Suprapubic skin (tissue), 4 donors: ENCODE results near the gene CILP2. TPM values are rescaled to one million over a fixed set of nuclear protein-coding genes. Genes with fewer than 3 reads are reported as not detected.

ENCODE experiments used
- DNase-seq, 2 donors: peaks; one replicate each; pipeline ENCODE4 v3.0.0-alpha.2; 2019; ENCODE audit warnings: low spot score in 2 of 2
- H3K27ac ChIP-seq: fragments of 200-600 bp; sonication (generic); one replicate; pipeline ENCODE4 v1.5.1; 2019
- H3K27me3 ChIP-seq: fragments of 200-600 bp; sonication (generic); one replicate; pipeline ENCODE4 v1.5.1; 2019
- H3K36me3 ChIP-seq: fragments of 200-600 bp; sonication (generic); one replicate; pipeline ENCODE4 v1.5.1; 2019
- H3K4me1 ChIP-seq: fragments of 200-600 bp; sonication (generic); one replicate; pipeline ENCODE4 v1.5.1; 2019
- H3K4me3 ChIP-seq: fragments of 200-600 bp; sonication (generic); one replicate; pipeline ENCODE4 v1.5.1; 2019; ENCODE audit warnings: mild to moderate bottlenecking
- H3K9me3 ChIP-seq: fragments of 200-600 bp; sonication (generic); one replicate; pipeline ENCODE4 v1.5.1; 2019
- EP300 ChIP-seq: sonication (generic); formaldehyde crosslinking; IDR thresholded peaks from one replicate; pipeline ENCODE4 v1.6.1; 2017; ENCODE audit warnings: antibody characterized with exemption
- POLR2A ChIP-seq, 2 donors: fragments of 450-650 bp; IDR thresholded peaks; one replicate each; pipeline ENCODE4 v1.6.1; 2017; ENCODE audit warnings: antibody characterized with exemption in 2 of 2, mild to moderate bottlenecking in 2 of 2, moderate library complexity in 2 of 2
- POLR2AphosphoS5 ChIP-seq, 3 donors: sonication (generic); formaldehyde crosslinking; IDR thresholded peaks; one replicate each; pipeline ENCODE4 v1.6.1; 2017; ENCODE audit warnings: antibody characterized with exemption in 3 of 3
- WGBS: methylation state at CpG from one replicate; pipeline ENCODE4 v1.1.5; 2018; 5-methylcytosine and 5-hydroxymethylcytosine counted together
- total RNA-seq, 4 donors: library from RNA; depleted of rRNA; stranded (reverse); fragments of >200 nt; gene quantifications; one replicate each; pipeline ENCODE4 v1.1.0, GENCODE V29; 2016
- TF ChIP-seq, protein P1 (sequence below), 2 donors: fragments of 200-600 bp in 1 of 2; fragments of 450-650 bp in 1 of 2; sonication (generic) in 1 of 2; IDR thresholded peaks; one replicate each; pipeline ENCODE4 v1.5.1; 2016 to 2019; ENCODE audit warnings: antibody characterized with exemption in 2 of 2, mild to moderate bottlenecking in 1 of 2, moderate library complexity in 1 of 2

Gene CILP2
- total RNA-seq, 4 donors from 2014 or later = 0.15 to 0.44 (median 0.21) TPM

DNA sequence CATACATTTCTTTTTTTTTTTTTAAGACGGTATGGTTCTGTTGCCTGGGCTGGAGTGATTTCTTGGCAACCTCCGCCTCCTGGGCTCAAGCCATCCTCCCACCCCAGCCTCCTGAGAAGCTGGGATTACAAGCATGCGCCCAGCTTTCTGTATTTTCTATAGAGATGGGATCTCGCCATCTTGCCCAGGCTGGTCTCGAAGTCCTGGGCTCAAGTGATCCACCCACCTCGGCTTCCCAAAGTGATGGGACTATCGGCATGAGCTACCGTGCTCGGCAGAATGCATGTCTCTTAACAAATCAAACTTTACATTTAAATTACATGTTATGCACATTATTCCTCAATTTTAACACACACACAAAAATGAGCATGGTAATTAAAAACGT, 20.8 kb upstream of the CILP2 start:
- no peak for TF ChIP-seq POLR2A (IDR thresholded peaks at IDR 0.05)
- no peak for TF ChIP-seq POLR2AphosphoS5 (IDR thresholded peaks at IDR 0.05)
- no peak for TF ChIP-seq EP300
- TF ChIP-seq, protein P1, sequence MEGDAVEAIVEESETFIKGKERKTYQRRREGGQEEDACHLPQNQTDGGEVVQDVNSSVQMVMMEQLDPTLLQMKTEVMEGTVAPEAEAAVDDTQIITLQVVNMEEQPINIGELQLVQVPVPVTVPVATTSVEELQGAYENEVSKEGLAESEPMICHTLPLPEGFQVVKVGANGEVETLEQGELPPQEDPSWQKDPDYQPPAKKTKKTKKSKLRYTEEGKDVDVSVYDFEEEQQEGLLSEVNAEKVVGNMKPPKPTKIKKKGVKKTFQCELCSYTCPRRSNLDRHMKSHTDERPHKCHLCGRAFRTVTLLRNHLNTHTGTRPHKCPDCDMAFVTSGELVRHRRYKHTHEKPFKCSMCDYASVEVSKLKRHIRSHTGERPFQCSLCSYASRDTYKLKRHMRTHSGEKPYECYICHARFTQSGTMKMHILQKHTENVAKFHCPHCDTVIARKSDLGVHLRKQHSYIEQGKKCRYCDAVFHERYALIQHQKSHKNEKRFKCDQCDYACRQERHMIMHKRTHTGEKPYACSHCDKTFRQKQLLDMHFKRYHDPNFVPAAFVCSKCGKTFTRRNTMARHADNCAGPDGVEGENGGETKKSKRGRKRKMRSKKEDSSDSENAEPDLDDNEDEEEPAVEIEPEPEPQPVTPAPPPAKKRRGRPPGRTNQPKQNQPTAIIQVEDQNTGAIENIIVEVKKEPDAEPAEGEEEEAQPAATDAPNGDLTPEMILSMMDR (IDR thresholded peaks at IDR 0.05) = no peak
- Histone ChIP-seq H3K4me3 (peak overlapping the region; percentile 75), H3K36me3 (peaks cover 10% of the 10 kb centered on the region), H3K9me3 (no peaks in the 10 kb centered on the region), H3K27me3 (no peaks in the 10 kb centered on the region), H3K27ac (no peak overlapping the region), H3K4me1 (peaks cover 34% of the 10 kb centered on the region)
- no peak for DNase-seq
- WGBS = 82% methylated on average over 10 of the region's 10 CpGs

DNA sequence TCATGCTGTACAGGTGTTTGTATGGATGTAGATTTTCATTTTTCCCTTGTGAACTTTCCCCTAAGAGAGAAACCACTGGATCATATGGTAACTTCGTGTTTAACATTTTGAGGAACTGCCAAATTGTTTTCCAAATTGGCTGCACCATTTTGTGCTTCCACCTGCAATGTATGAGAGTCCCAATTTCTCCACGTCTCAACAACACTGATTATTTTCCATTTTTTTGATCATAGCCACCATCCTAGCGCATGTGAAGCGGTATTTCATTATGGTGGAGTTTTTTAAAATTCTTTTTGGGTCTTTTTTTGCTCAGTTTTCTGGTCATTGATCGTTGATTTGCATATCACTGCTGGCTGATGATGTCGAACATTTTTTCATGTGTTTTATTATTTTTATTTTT, 17.1 kb upstream of the CILP2 start:
- Histone ChIP-seq H3K4me1 (peaks cover 19% of the 10 kb centered on the region), H3K9me3 (no peaks in the 10 kb centered on the region), H3K27me3 (no peaks in the 10 kb centered on the region), H3K27ac (no peak overlapping the region), H3K4me3 (no peak overlapping the region), H3K36me3 (peaks cover 22% of the 10 kb centered on the region)
- no peak for DNase-seq
- 81% methylated on average over 6 of the region's 6 CpGs for WGBS
- TF ChIP-seq, protein P1 (IDR thresholded peaks at IDR 0.05) = no peak

DNA sequence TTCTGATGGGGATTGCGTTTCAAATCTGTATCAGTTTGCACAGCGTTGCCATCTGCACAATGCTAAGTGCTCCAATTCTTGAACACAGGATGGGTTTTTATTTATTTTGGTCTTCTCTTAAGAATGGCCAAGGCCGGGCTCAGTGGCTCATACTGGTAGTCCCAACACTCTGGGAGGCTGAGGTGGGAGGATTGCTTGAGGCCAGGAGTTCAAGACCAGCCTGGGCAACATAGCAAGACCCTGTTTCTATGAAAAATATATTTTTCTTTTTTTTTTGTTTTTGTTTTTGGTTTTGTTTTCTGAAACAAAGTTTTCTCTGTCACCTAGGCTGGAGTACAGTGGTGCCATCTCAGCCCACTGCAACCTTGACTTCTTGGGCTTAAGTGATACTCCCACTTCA, 14.9 kb upstream of the CILP2 start:
- no peaks in the 10 kb centered on the region for H3K27me3 ChIP-seq
- DNase-seq = no peak
- WGBS = 87% methylated on average over 3 of the region's 3 CpGs
- H3K36me3 ChIP-seq = peaks cover 44% of the 10 kb centered on the region
- TF ChIP-seq EP300 (no peak), POLR2A (IDR thresholded peaks at IDR 0.05) (no peak), POLR2AphosphoS5 (IDR thresholded peaks at IDR 0.05) (no peak)
- TF ChIP-seq, protein P1 (IDR thresholded peaks at IDR 0.05) = no peak
- H3K4me3 ChIP-seq = no peak overlapping the region
- no peaks in the 10 kb centered on the region for H3K9me3 ChIP-seq
- H3K4me1 ChIP-seq = peaks cover 2% of the 10 kb centered on the region
- no peak overlapping the region for H3K27ac ChIP-seq

DNA sequence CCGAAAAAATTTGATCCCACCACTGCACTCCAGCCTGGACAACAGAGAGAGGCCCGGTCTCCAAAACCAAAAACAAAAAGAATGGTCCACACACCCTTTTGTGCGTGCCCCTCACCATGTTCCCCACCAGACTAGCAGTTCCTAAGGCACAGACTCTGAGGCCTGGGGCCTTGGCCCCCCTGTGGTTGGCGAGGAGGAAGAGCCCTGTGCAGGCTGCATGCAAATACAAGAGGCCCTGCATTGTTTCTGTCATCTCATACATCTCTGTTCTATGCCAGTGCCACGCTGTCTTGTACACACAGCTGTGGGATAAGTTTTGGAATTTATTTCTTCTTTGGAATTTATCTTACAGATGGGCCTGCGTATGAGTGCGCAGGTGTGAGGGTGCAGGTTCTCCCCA, 14.0 kb upstream of the CILP2 start:
- Histone ChIP-seq H3K9me3 (no peaks in the 10 kb centered on the region), H3K4me3 (no peak overlapping the region), H3K36me3 (peaks cover 51% of the 10 kb centered on the region), H3K4me1 (no peaks in the 10 kb centered on the region), H3K27me3 (no peaks in the 10 kb centered on the region), H3K27ac (no peak overlapping the region)
- DNase-seq = no peak
- WGBS = 86% methylated on average over 7 of the region's 7 CpGs
- TF ChIP-seq EP300 (no peak), POLR2AphosphoS5 (IDR thresholded peaks at IDR 0.05) (no peak), POLR2A (IDR thresholded peaks at IDR 0.05) (no peak)
- TF ChIP-seq, protein P1 (IDR thresholded peaks at IDR 0.05) = no peak

DNA sequence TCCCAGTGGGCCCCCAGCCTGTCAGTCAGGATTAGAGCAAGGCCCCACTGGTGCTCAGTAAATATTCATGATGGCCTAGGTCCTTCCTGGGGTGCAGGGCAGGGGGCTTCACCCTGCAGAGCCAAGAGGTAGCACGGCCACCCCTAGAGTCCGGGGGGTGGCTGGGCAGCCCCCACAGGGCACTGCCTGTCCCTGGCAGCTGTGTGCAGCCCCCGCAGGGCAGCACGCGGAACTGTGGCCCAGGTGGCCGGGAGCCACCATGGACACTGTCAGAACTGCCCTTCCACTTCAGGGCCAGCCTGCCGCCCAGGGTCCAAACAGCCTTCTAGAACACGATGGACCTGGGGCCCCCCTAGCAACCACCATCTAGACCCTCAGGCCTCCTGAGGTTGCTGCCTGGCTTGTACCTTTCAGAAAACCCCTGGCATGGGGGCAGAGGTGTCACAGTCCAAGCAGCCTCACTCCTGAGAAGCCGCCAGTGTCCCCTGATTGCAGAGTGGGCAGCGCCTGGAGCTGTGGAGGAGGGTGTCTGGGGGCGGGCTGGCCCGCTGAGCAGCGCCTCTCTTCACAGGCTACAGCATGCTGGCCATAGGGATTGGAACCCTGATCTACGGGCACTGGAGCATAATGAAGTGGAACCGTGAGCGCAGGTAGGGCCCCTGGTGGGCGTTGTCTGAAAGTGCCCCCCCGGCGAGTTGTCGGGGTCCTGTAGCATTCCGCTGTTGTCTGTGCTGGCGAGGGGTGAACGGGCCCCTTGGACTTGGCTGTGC, 12.3 kb upstream of the CILP2 start:
- WGBS = 97% methylated on average over 11 of the region's 23 CpGs
- H3K4me1 ChIP-seq = no peaks in the 10 kb centered on the region
- peak in 1 of 2 donors; percentile 47 for DNase-seq
- H3K27ac ChIP-seq = no peak overlapping the region
- no peaks in the 10 kb centered on the region for H3K9me3 ChIP-seq
- no peaks in the 10 kb centered on the region for H3K27me3 ChIP-seq
- TF ChIP-seq EP300 = no peak
- TF ChIP-seq, protein P1 (IDR thresholded peaks at IDR 0.05) = no peak
- peaks cover 44% of the 10 kb centered on the region for H3K36me3 ChIP-seq
- no peak overlapping the region for H3K4me3 ChIP-seq
